Measurements from ENCODE around the gene EPHB2. TPM values are rescaled to one million over a fixed set of nuclear protein-coding genes. Genes with fewer than 3 reads are reported as not detected.

Gene EPHB2
- polyA plus RNA-seq, 2 of the 4 experiments (the other 2 are of a cell fraction) = 13.0 to 35.3 TPM

Small RNA genes within 50 kb of the gene (small RNA-seq; reads per million reads assigned to genes)
- 0 reads per million in 6 experiments for gene MIR4253
- gene MIR4684 = 0 to 2.3 (median 0) reads per million in 6 experiments

Other genes starting within 250 kb of the EPHB2 start
- not detected in 2 replicates for gene EPHA8, start 147.3 kb upstream of the EPHB2 start, polyA plus RNA-seq (2011; rRNA removed)
- not detected in 3 replicates for gene EPHA8, start 147.3 kb upstream of the EPHB2 start, polyA plus RNA-seq (2017; fragmentation: RNase III; extraction: RNeasy Plus Mini Kit Qiagen cat#74134 plus additional on column Dnase treatment)
- not detected in 2 replicates for gene C1QA, start 74.2 kb upstream of the EPHB2 start, polyA plus RNA-seq (2011; rRNA removed)
- not detected in 3 replicates for gene C1QA, start 74.2 kb upstream of the EPHB2 start, polyA plus RNA-seq (2017; fragmentation: RNase III; extraction: RNeasy Plus Mini Kit Qiagen cat#74134 plus additional on column Dnase treatment)
- not detected in 2 replicates for gene C1QC, start 67.2 kb upstream of the EPHB2 start, polyA plus RNA-seq (2011; rRNA removed)
- gene C1QC, start 67.2 kb upstream of the EPHB2 start, polyA plus RNA-seq (2017; fragmentation: RNase III; extraction: RNeasy Plus Mini Kit Qiagen cat#74134 plus additional on column Dnase treatment) = not detected in 3 replicates
- not detected in 2 replicates for gene C1QB, start 57.6 kb upstream of the EPHB2 start, polyA plus RNA-seq (2011; rRNA removed)
- not detected in 3 replicates for gene C1QB, start 57.6 kb upstream of the EPHB2 start, polyA plus RNA-seq (2017; fragmentation: RNase III; extraction: RNeasy Plus Mini Kit Qiagen cat#74134 plus additional on column Dnase treatment)